Kidney epithelial cell (primary cell): ENCODE data around the gene RPS28. TPM values are rescaled to one million over a fixed set of nuclear protein-coding genes. Genes with fewer than 3 reads are reported as not detected.
"Not testable (repeated sequence)": the region's sequence is repeated elsewhere in the genome, so short reads cannot be mapped to it uniquely, and the experiment has no call there.

Experiments
- DNase-seq: peaks from one replicate; pipeline ENCODE4 v3.0.0-alpha.2; 2010; ENCODE audit warnings: low read depth
- H3K27me3 ChIP-seq: 2 replicates; pipeline ENCODE4 v1.6.0; 2011; ENCODE audit warnings: low read length; ENCODE audit not compliant: control insufficient read depth, insufficient read depth
- H3K36me3 ChIP-seq: 2 replicates; pipeline ENCODE4 v1.5.1; 2011; ENCODE audit warnings: low read length; ENCODE audit not compliant: control insufficient read depth, insufficient read depth
- H3K4me3 ChIP-seq: 2 replicates; pipeline ENCODE4 v1.5.1; 2011; ENCODE audit warnings: low read depth, mild to moderate bottlenecking, control low read depth, low read length
- CTCF ChIP-seq: IDR thresholded peaks from 2 replicates; pipeline ENCODE4 v1.5.1; 2011; ENCODE audit warnings: mild to moderate bottlenecking, moderate library complexity, low read length, control low read depth, inconsistent platforms; ENCODE audit not compliant: insufficient read depth, poor library complexity, severe bottlenecking
- total RNA-seq: library from RNA; depleted of rRNA; stranded (reverse); fragments of >200 nt; gene quantifications from 2 replicates; pipeline ENCODE4 v1.2.3, GENCODE V29; 2015

Gene RPS28
- total RNA-seq, 1 donor from 2014 or later, result 298 TPM

- Histone ChIP-seq H3K4me3 (no peak overlapping the region), H3K36me3 (no peaks in the 10 kb centered on the region), H3K27me3 (no peaks in the 10 kb centered on the region)
- no peak for DNase-seq
- TF ChIP-seq CTCF, result no peak
Observed at GRCh38 chr19:8310342-8311055, 10.8 kb upstream of the RPS28 start.

DNA sequence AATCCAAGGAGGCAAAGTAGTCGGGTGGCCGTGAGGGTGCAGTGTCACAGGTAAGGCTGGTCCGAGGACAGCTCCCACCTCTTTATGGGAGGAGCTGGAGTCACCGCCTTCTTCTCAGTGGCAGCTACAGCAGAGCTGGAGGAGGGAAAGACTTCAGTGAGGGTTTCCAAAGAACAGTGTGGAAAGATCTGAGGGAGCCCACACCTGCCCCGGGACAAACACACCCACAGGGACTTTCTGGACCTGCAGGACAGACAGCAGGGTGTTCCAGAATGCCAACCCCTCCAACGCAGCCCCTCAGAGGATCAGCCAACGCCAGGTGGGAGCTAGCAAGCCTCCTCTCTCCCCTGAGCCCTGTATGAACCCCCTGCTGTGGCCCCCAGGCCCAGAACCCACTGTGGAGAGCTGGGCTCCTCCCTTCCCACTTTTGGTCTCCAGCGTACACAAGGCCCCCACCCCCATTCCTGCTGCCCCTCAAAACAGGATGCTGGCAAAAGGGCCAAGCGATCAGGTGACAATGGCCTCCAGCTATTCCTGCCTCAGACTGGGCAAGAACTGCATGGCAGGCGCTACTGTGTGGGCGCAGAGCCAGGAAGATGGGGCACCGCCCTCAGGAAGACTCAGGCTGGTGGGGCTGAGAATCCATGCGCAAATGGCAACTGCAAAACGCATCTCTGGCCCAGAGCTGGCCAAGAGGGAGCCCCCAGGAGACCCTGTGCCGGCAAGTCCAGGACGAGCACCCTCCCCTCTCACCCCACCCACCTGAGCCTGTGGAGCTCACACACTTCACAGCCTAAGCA lies 9.6 kb upstream of the RPS28 start:
- DNase-seq, result no peak
- no peaks in the 10 kb centered on the region for H3K36me3 ChIP-seq
- H3K4me3 ChIP-seq, result no peak overlapping the region
- H3K27me3 ChIP-seq, result no peaks in the 10 kb centered on the region
- TF ChIP-seq CTCF, result no peak

DNA sequence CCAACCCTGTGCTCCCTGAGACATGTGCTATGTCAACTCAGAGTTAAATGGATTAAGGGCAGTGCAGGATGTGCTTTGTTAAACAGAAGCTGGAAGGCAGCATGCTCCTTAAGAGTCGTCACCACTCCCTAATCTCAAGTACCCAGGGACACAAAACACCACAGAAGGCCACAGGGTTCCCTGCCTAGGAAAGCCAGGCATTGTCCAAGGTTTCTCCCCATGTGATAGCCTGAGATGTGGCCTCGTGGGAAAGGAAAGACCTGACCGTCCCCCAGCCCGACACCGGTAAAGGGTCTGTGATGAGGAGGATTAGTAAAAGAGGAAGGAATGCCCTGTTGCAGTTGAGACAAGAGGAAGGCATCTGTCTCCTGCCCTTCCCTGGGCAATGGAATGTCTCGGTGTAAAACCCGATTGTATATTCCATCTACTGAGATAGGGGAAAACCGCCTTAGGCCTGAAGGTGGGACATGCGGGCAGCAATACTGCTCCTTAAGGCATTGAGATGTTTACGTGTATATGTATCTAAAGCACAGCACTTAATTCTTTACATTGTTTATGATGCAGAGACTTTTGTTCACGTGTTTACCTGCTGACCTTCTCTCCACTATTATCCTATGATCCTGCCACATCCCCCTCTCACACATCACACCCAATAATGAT lies 6.2 kb upstream of the RPS28 start:
- not testable (repeated sequence) for H3K36me3 ChIP-seq, H3K27me3 ChIP-seq, DNase-seq, H3K4me3 ChIP-seq

- no peaks in the 10 kb centered on the region for H3K27me3 ChIP-seq
- DNase-seq, result no peak
- no peak overlapping the region for H3K4me3 ChIP-seq
- TF ChIP-seq CTCF, result no peak
- H3K36me3 ChIP-seq, result no peaks in the 10 kb centered on the region
Observed at GRCh38 chr19:8316351-8317125, 4.8 kb upstream of the RPS28 start.

DNA sequence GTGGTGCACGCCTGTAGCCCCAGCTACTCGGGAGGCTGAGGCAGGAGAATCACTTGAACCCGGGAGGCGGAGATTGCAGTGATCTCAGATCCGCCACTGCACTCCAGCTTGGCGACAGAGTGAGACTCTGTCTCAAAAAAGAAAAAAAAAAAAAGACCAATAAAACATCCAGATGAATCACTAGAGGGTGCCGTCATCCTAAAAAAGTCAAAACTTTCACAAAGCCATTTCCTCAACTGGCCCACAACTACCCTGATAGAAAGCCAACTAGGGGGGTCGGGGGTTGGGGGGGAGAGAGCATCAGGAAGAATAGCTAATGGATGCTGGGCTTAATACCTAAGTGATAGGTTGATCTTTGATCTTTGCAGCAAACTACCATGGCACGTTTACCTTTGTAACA lies 2.5 kb upstream of the RPS28 start:
- H3K4me3 ChIP-seq, H3K36me3 ChIP-seq, H3K27me3 ChIP-seq, DNase-seq: not testable (repeated sequence)

DNA sequence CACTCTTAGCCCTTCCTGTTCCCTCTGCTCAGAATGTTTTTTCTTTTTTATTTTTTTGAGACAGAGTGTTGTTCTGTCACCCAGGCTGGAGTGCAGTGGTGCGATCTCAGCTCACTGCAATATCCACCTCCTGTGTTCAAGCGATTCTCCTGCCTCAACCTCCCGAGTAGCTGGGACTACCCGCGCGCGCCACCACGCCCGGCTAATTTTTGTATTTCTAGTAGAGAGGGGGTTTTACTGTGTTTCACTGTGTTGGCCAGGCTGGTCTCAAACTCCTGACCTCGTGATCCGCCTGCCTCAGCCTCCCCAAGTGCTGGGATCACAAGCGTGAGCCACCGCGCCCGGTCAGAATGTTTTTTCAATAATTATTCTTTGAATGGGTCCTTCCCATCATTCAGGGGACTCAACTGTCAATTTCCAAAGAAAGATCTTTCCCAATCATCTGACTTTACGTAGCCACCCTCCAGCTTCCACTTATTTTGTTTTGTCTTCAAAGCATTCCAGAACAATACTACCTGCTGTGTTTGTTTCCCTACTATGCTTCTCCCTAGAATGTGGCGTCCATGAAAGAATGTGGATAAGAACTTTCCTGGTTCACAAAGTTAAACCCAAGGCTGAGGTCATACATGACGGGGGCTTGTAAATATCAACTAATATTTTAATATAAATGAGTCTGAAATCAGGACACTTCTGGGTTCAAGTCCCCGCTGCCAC lies 1.3 kb upstream of the RPS28 start:
- no peaks in the 10 kb centered on the region for H3K27me3 ChIP-seq
- peak overlapping the region; percentile 76 for H3K4me3 ChIP-seq
- DNase-seq, result no peak
- no peak for TF ChIP-seq CTCF
- no peaks in the 10 kb centered on the region for H3K36me3 ChIP-seq
